K562 (cell line): ENCODE data around the gene SYCP2. TPM values are rescaled to one million over a fixed set of nuclear protein-coding genes. Genes with fewer than 3 reads are reported as not detected.

Experiments used
- ATAC-seq: fragments of 200-7000 bp; cut with Tn5 transposase; 3 replicates; pipeline ENCODE4 v1.9.1; 2020; ENCODE audit warnings: moderate library complexity
- BruUV-seq: library from RNA; stranded (reverse); fragments of 400-500 nt; replicated peaks from 2 replicates; lab custom pipeline; 2021; lab: Mats Ljungman, UMichigan
- CTCF ChIA-PET: fragments of 300-600 bp; formaldehyde crosslinking; extraction: SDS; loops from one replicate; lab custom pipeline; 2021; ENCODE audit warnings: low intra/inter-chr PET ratio; lab: Yijun Ruan, JAX
- POLR2A ChIA-PET: fragments of 300-600, 350-650 bp; sonication (Branson Sonifier 250); formaldehyde crosslinking; extraction: SDS; loops from one replicate; lab custom pipeline; 2021; ENCODE audit warnings: antibody characterized with exemption, inconsistent platforms; lab: Yijun Ruan, JAX
- DNase-seq, 4 experiments: peaks; one replicate each; pipeline versions ENCODE4 v3.0.0 to v3.0.0-alpha.2; 2011 to 2018; ENCODE audit warnings: low spot score in 3 of 4, mixed read lengths in 3 of 4; ENCODE audit errors: extremely low read depth in 1 of 4
- FAIRE-seq: peaks from 2 replicates; lab custom pipeline; 2011; peaks lifted over from hg19 to GRCh38; lab: Jason Lieb, UNC
- H2AFZ ChIP-seq: 2 replicates; pipeline ENCODE4 v1.6.0; 2011; ENCODE audit warnings: low read depth, low read length, control low read depth, inconsistent platforms
- H3K27ac ChIP-seq: fragments of 200-600 bp; 3 replicates; pipeline ENCODE4 v1.8.0; 2011; ENCODE audit warnings: low read depth, mild to moderate bottlenecking, control low read depth, inconsistent platforms, low read length, moderate library complexity, mixed read lengths; ENCODE audit errors: extremely low read depth
- H3K27me3 ChIP-seq, 2 experiments: fragments of 300-600 bp in 1 of 2; 2 replicates in 1 of 2; 3 replicates in 1 of 2; pipeline versions ENCODE4 v1.6.0 to v1.8.0; 2011; ENCODE audit warnings: inconsistent platforms in 2 of 2, low read length in 2 of 2, mild to moderate bottlenecking in 1 of 2, mixed read lengths in 1 of 2, moderate library complexity in 1 of 2; ENCODE audit not compliant: control insufficient read depth in 2 of 2, insufficient read depth in 2 of 2
- H3K36me3 ChIP-seq: fragments of 300-600 bp; 3 replicates; pipeline ENCODE4 v1.8.0; 2011; ENCODE audit warnings: mild to moderate bottlenecking, low read length, inconsistent platforms; ENCODE audit not compliant: control insufficient read depth, insufficient read depth
- H3K4me1 ChIP-seq, 2 experiments: fragments of 200-600 bp in 1 of 2; replicated peaks in 1 of 2; 2 replicates in 1 of 2; 3 replicates in 1 of 2; pipeline versions ENCODE4 v1.5.1 to v1.8.0; 2011; ENCODE audit warnings: inconsistent platforms in 2 of 2, low read length in 2 of 2, mild to moderate bottlenecking in 1 of 2, mixed read lengths in 1 of 2, moderate library complexity in 1 of 2; ENCODE audit not compliant: control insufficient read depth in 2 of 2, insufficient read depth in 2 of 2
- H3K4me2 ChIP-seq: 2 replicates; pipeline ENCODE4 v1.6.1; 2011; ENCODE audit warnings: low read length, control low read depth, inconsistent platforms, mixed read lengths; ENCODE audit not compliant: insufficient read depth
- H3K4me3 ChIP-seq: fragments of 200-600 bp; sonication (generic), shearing (Covaris generic); 2 replicates; pipeline ENCODE4 v1.5.1; 2016; ENCODE audit warnings: control low read depth, inconsistent platforms
- H3K79me2 ChIP-seq: fragments of 200-600 bp; 3 replicates; pipeline ENCODE4 v1.8.0; 2011; ENCODE audit warnings: low read length, inconsistent platforms; ENCODE audit not compliant: control insufficient read depth, insufficient read depth
- H3K9ac ChIP-seq, 2 experiments: 2 replicates each; pipeline versions ENCODE4 v1.6.0 to v1.6.1; 2011; ENCODE audit warnings: low read depth in 2 of 2, low read length in 2 of 2, control low read depth in 1 of 2, inconsistent platforms in 1 of 2, mild to moderate bottlenecking in 1 of 2, mixed read lengths in 1 of 2; ENCODE audit not compliant: insufficient read depth in 1 of 2
- H3K9me1 ChIP-seq: one replicate; pipeline ENCODE4 v1.6.0; 2011; ENCODE audit warnings: inconsistent platforms, mild to moderate bottlenecking, low read length, moderate library complexity; ENCODE audit not compliant: control insufficient read depth, insufficient read depth
- H3K9me3 ChIP-seq: replicated peaks from 2 replicates; pipeline ENCODE4 v1.5.1; 2011; ENCODE audit warnings: low read depth, low read length, inconsistent platforms; ENCODE audit not compliant: control insufficient read depth, insufficient read depth
- H4K20me1 ChIP-seq: replicated peaks from 2 replicates; pipeline ENCODE4 v1.6.1; 2011; ENCODE audit warnings: low read length, inconsistent platforms, mixed read lengths; ENCODE audit not compliant: control insufficient read depth, insufficient read depth
- CCNT2 ChIP-seq: IDR thresholded peaks from 2 replicates; pipeline ENCODE4 v1.6.1; 2011; ENCODE audit warnings: borderline replicate concordance, low read depth, mild to moderate bottlenecking, moderate library complexity, mixed read lengths, low read length; ENCODE audit not compliant: insufficient read length; ENCODE audit errors: extremely low read depth
- CHD1 ChIP-seq: fragments of 200-600 bp; sonication (generic); IDR thresholded peaks from one replicate; pipeline ENCODE4 v1.6.1; 2012; ENCODE audit warnings: mild to moderate bottlenecking, moderate library complexity, low read length, inconsistent platforms
- HNRNPUL1 ChIP-seq: fragments of 200-400 bp; formaldehyde crosslinking; IDR thresholded peaks from 2 replicates; pipeline ENCODE4 v1.6.1; 2017; ENCODE audit warnings: low read length
- MCM7 ChIP-seq, 2 experiments: fragments of 450-650 bp; IDR thresholded peaks; 2 replicates each; pipeline ENCODE4 v1.6.1; 2016 to 2018
- ZC3H8 ChIP-seq: fragments of 450-650 bp; IDR thresholded peaks from 2 replicates; pipeline ENCODE4 v1.6.1; 2017
- WGBS: fragments of 100-300 bp; shearing (Covaris generic); methylation state at CpG from one replicate; pipeline ENCODE4 v1.1.6; 2016; ENCODE audit warnings: low coverage, mixed read lengths; ENCODE audit not compliant: insufficient coverage; ENCODE audit errors: missing lambda C conversion rate; 5-methylcytosine and 5-hydroxymethylcytosine counted together
- in situ Hi-C: fragments of 300-500 bp; cut with MboI; formaldehyde crosslinking; loops from 4 replicates; pipeline ENCODE4 v1.15.0; 2018; ENCODE audit warnings: inconsistent platforms, mixed read lengths
- intact Hi-C: fragments of 100-400 bp; cut with micrococcal nuclease; formaldehyde crosslinking; loops from 2 replicates; pipeline ENCODE4 v1.14.2; 2022
- polyA plus RNA-seq, 8 experiments: library from polyadenylated mRNA; depleted of rRNA in 4 of 8; stranded (reverse) in 5 of 8; unstranded in 3 of 8; fragments of >200 nt; fragmentation: Nextera tagmentation in 2 of 8; fragmentation: Illumina TruSeq in 1 of 8; extraction: Ambion mirVana in 2 of 8; extraction: Trizol in 1 of 8; gene quantifications; 2 replicates each; pipeline versions ENCODE4 v1.2.1 to v1.2.3, GENCODE V29; 2011 to 2014; ENCODE audit warnings: inconsistent platforms in 1 of 8, missing spikeins in 1 of 8
- total RNA-seq, 7 experiments: library from RNA; depleted of rRNA in 6 of 7; stranded (reverse); fragments of >200 nt in 6 of 7; fragmentation: Illumina TruSeq in 2 of 7; extraction: Trizol in 2 of 7; gene quantifications; 2 replicates each; pipeline versions ENCODE4 v1.2.1 to v1.2.3, GENCODE V29; 2011 to 2021; ENCODE audit warnings: low replicate concordance in 1 of 7
- TF ChIP-seq, protein P1 (sequence below): fragments of 250-450 bp; sonication (Bioruptor Pico); IDR thresholded peaks from 2 replicates; pipeline ENCODE4 v1.4.0; 2020

SYCP2 gene
- total and polyA plus RNA-seq, 9 of the 15 experiments (the other 6 are each of a cell fraction or from before 2014, with no cell fraction given), result 0.24 to 1.6 (median 0.67) TPM

DNA sequence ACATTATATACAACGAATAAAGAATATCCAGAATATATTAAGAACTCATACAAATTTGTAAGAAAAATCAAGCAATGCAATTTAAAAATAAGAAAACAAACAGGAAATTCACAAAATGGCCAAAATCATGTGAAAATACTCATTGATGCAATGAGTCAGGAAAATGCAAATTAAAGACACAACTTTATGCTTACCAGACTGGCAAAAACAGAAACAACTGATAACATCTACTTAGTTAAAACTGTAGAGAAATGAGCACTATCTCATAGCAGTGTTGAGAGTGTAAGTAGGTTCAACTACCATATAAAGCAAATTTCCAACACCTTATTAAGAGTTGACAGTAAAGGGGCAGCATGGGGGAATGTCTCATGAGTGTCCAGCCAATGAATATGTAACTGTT is 62.3 kb downstream of the SYCP2 start:
- Histone ChIP-seq H3K9ac (no peak overlapping the region), H2AFZ (no peak overlapping the region), H3K27ac (no peak overlapping the region), H3K27me3 (no peaks in the 10 kb centered on the region), H3K79me2 (no peaks in the 10 kb centered on the region), H4K20me1 (no peaks in the 10 kb centered on the region; the same call in 1 of the 2 replicates), H3K9me1 (no peaks in the 10 kb centered on the region), H3K4me1 (no peaks in the 10 kb centered on the region), H3K36me3 (no peaks in the 10 kb centered on the region), H3K9me3 (no peaks in the 10 kb centered on the region), H3K4me2 (no peak overlapping the region), H3K4me3 (no peak overlapping the region)
- no peak for DNase-seq
- FAIRE-seq, result no peak
- WGBS, result 0% methylated on average over 1 of the region's 1 CpG
- ChIA-PET CTCF (no interaction called here), POLR2A (no interaction called here)
- no peak for ATAC-seq
- no TSS peak for BruUV-seq
- in situ Hi-C loops, result no loop called here
- TF ChIP-seq ZC3H8 (no peak), CCNT2 (no peak), HNRNPUL1 (no peak), MCM7 (IDR thresholded peaks at IDR 0.05) (no peak), CHD1 (no peak)
- TF ChIP-seq, protein P1, sequence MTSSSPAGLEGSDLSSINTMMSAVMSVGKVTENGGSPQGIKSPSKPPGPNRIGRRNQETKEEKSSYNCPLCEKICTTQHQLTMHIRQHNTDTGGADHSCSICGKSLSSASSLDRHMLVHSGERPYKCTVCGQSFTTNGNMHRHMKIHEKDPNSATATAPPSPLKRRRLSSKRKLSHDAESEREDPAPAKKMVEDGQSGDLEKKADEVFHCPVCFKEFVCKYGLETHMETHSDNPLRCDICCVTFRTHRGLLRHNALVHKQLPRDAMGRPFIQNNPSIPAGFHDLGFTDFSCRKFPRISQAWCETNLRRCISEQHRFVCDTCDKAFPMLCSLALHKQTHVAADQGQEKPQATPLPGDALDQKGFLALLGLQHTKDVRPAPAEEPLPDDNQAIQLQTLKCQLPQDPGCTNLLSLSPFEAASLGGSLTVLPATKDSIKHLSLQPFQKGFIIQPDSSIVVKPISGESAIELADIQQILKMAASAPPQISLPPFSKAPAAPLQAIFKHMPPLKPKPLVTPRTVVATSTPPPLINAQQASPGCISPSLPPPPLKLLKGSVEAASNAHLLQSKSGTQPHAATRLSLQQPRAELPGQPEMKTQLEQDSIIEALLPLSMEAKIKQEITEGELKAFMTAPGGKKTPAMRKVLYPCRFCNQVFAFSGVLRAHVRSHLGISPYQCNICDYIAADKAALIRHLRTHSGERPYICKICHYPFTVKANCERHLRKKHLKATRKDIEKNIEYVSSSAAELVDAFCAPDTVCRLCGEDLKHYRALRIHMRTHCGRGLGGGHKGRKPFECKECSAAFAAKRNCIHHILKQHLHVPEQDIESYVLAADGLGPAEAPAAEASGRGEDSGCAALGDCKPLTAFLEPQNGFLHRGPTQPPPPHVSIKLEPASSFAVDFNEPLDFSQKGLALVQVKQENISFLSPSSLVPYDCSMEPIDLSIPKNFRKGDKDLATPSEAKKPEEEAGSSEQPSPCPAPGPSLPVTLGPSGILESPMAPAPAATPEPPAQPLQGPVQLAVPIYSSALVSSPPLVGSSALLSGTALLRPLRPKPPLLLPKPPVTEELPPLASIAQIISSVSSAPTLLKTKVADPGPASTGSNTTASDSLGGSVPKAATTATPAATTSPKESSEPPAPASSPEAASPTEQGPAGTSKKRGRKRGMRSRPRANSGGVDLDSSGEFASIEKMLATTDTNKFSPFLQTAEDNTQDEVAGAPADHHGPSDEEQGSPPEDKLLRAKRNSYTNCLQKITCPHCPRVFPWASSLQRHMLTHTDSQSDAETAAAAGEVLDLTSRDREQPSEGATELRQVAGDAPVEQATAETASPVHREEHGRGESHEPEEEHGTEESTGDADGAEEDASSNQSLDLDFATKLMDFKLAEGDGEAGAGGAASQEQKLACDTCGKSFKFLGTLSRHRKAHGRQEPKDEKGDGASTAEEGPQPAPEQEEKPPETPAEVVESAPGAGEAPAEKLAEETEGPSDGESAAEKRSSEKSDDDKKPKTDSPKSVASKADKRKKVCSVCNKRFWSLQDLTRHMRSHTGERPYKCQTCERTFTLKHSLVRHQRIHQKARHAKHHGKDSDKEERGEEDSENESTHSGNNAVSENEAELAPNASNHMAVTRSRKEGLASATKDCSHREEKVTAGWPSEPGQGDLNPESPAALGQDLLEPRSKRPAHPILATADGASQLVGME (CRISPR knock-in tag), result no peak
- intact Hi-C loops, result no loop called here
